GM20000 (cell line): ENCODE results near the gene FGD3.

ENCODE experiments used
- DNase-seq: peaks from one replicate; pipeline ENCODE4 v3.0.0; 2012; ENCODE audit warnings: low spot score
- TF ChIP-seq, protein P1 (sequence below): IDR thresholded peaks from 2 replicates; pipeline ENCODE4 v1.5.1; 2012; ENCODE audit warnings: mild to moderate bottlenecking, control low read depth; ENCODE audit errors: extremely low read depth, missing control alignments

The FGD3 gene

GRCh38 chr9:92960561-92961290 is 13.4 kb downstream of the FGD3 start:
- no peak for DNase-seq
- TF ChIP-seq, protein P1, sequence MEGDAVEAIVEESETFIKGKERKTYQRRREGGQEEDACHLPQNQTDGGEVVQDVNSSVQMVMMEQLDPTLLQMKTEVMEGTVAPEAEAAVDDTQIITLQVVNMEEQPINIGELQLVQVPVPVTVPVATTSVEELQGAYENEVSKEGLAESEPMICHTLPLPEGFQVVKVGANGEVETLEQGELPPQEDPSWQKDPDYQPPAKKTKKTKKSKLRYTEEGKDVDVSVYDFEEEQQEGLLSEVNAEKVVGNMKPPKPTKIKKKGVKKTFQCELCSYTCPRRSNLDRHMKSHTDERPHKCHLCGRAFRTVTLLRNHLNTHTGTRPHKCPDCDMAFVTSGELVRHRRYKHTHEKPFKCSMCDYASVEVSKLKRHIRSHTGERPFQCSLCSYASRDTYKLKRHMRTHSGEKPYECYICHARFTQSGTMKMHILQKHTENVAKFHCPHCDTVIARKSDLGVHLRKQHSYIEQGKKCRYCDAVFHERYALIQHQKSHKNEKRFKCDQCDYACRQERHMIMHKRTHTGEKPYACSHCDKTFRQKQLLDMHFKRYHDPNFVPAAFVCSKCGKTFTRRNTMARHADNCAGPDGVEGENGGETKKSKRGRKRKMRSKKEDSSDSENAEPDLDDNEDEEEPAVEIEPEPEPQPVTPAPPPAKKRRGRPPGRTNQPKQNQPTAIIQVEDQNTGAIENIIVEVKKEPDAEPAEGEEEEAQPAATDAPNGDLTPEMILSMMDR: no peak

DNA sequence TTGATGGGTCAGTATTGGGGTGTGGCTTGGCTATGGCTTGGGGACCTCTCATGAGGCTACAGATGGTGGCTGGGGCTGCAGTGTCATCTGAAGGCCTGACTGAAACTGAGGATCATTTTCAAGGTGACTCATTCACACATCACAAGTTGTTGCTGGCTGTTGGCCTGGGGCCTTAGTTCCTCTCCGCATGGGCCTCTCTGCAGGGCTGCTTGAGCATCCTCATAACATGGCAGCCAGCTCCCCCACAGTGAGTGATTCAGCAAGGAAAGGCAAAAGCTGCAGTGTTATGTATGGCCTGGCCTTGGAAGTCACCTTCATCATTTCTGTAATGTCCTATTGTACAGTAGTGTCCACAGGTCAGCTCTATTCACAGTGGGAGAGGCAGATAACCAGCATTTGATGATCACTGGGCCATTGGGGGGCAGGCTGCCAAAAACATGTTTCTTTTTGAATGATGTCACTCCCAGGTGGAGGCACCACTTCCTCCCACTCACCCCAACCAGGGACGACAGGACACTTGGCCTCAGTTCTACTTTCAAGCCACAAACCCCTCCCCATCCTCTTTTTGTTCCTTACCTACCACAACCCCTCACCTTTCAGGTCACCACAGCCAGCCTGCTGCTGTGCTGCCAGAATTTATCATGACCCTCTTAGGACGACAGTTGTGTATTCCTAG is 14.4 kb downstream of the FGD3 start:
- no peak for DNase-seq
- TF ChIP-seq, protein P1: no peak

DNA sequence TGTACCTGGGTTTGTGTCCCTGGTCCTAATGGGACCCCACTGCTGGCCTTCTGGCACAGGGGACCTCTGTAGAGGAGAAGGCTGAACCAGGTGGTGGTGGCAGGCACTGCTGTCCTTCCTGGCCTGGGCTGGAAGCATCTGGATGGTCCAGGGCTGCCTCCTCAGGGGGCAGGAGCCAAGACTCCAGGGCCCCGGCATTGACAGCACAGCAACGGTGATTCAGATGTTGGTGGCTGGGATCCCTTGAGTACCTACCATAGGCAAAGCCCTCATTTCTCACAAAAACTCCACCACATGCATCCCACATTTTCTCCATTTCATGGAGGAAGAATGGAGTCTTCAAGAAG is 15.0 kb downstream of the FGD3 start:
- TF ChIP-seq, protein P1: no peak
- no peak for DNase-seq

GRCh38 chr9:92962846-92963245 is 15.5 kb downstream of the FGD3 start:
- TF ChIP-seq, protein P1: no peak
- DNase-seq: no peak

DNA sequence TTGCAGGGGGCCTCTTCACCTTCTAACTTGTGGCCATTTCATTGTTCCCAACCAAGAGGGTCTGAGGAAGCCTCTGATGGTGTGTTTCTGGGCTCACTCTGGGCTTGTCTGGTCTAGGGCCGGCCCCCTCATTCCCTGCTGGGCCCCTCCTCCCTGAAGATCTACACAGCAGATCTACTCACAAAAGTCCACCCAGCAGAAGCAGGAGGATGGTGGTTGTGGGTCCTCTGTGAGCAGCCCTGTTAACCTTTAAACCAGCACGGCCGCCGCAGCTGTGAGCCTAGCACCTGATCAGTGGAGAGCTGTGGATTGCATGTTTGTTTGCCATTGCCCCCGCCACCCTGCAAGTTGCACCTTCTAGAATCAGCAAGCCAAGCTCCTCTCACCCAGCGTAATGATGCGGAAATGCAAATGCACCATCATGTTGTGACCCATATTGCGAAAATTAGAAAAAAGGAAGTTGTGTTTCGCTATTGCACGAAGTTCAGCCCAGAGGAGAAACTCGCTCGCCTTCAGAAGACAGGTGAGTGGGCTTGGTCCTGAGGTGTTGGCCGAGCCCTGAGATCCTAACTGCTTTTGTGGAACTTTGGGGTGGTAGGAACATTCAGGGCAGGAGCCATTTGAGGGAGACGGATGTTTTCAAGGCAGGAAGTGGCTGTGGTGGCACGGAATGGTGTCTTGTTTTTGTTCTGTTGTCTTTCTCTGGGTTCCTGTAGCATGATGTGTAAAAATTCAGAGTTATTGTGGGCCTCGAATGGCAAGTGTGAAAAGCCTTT is 16.7 kb downstream of the FGD3 start:
- TF ChIP-seq, protein P1: no peak

GRCh38 chr9:92964607-92965060 is 17.3 kb downstream of the FGD3 start:
- DNase-seq: no peak
- TF ChIP-seq, protein P1: no peak

More for the DNA sequence above, 16.7 kb downstream of the FGD3 start:
- DNase-seq: peak; percentile 70

GRCh38 chr9:92965061-92965758 is 17.9 kb downstream of the FGD3 start:
- DNase-seq: peak; percentile 51
- TF ChIP-seq, protein P1: no peak
